Naive thymus-derived CD8-positive, alpha-beta T cell (primary cell): ENCODE measurements around the gene NAB2. TPM values are rescaled to one million over a fixed set of nuclear protein-coding genes. Genes with fewer than 3 reads are reported as not detected.
"Not testable (repeated sequence)": the region's sequence is repeated elsewhere in the genome, so short reads cannot be mapped to it uniquely, and the experiment has no call there.

ENCODE experiments used
- ATAC-seq, 2 donors: fragments of 150-1000 bp; cut with Tn5 transposase in 1 of 2; sonication (Bioruptor Pico), chemical (Tn5 transposase) in 1 of 2; 1 replicate in 1 of 2; 2 replicates in 1 of 2; pipeline ENCODE4 v1.10.0; 2021; ENCODE audit warnings: mild to moderate bottlenecking in 2 of 2, moderate library complexity in 2 of 2
- POLR2A ChIA-PET: fragments of 350-600 bp; sonication (Branson Sonifier 250); formaldehyde crosslinking; loops from one replicate; lab custom pipeline; 2021; ENCODE audit warnings: antibody characterized with exemption; lab: Charles Lee
- DNase-seq, 10 donors: peaks; one replicate each; pipeline versions ENCODE4 v3.0.0 to v3.0.0-alpha.2; 2020 to 2022
- H3K27ac Mint-ChIP-seq, 10 donors: one replicate each; pipeline ENCODE4 v1.8.0; 2020 to 2022; ENCODE audit warnings: mild to moderate bottlenecking in 10 of 10, mixed read lengths in 10 of 10, moderate library complexity in 4 of 10, inconsistent platforms in 1 of 10
- H3K27me3 Mint-ChIP-seq, 5 donors: one replicate each; pipeline ENCODE4 v1.8.0; 2021 to 2022; ENCODE audit warnings: mixed read lengths in 5 of 5
- H3K36me3 Mint-ChIP-seq, 3 donors: one replicate each; pipeline ENCODE4 v1.8.0; 2020 to 2022; ENCODE audit warnings: mixed read lengths in 3 of 3, mild to moderate bottlenecking in 2 of 3, inconsistent platforms in 1 of 3
- H3K4me1 Mint-ChIP-seq, 4 donors: one replicate each; pipeline ENCODE4 v1.8.0; 2021 to 2022; ENCODE audit warnings: mixed read lengths in 4 of 4
- H3K4me3 Mint-ChIP-seq, 10 donors: one replicate each; pipeline ENCODE4 v1.8.0; 2020 to 2022; ENCODE audit warnings: mild to moderate bottlenecking in 10 of 10, mixed read lengths in 10 of 10, moderate library complexity in 6 of 10, inconsistent platforms in 1 of 10
- H3K9me3 Mint-ChIP-seq, 9 donors: one replicate each; pipeline ENCODE4 v1.8.0; 2020 to 2022; ENCODE audit warnings: mixed read lengths in 9 of 9, mild to moderate bottlenecking in 3 of 9, inconsistent platforms in 1 of 9, moderate library complexity in 1 of 9
- polyA plus RNA-seq, 3 donors: library from polyadenylated mRNA; unstranded; fragments of 300-500 nt; fragmentation: Illumina TruSeq; gene quantifications; one replicate each; pipeline ENCODE4 v1.2.3, GENCODE V29; 2021
- total RNA-seq, 8 experiments: library from RNA in 2 of 8; stranded (reverse) in 2 of 8; gene quantifications; one replicate each; pipeline ENCODE4 v1.2.3 and lab custom pipeline; 2021 to 2026

NAB2 gene
- total and polyA plus RNA-seq, 5 experiments from 2014 or later, result 1.2 to 19.2 (median 4.0) TPM

- H3K27ac Mint-ChIP-seq, result peak overlapping the region in 2 of 10 donors; percentile 17 to 59
- DNase-seq, result no peak
- POLR2A ChIA-PET, result interaction anchor here (0.6 kb wide), 1 partner anchor 30 kb away, joined by 3 read pairs; no protein-coding TSS in a partner anchor
- peaks cover 0 to 2% (median 0%) of the 10 kb centered on the region in 5 donors for H3K27me3 Mint-ChIP-seq
- no peak for ATAC-seq
- H3K4me3 Mint-ChIP-seq, result no peak overlapping the region
- peaks cover 0 to 3% (median 0%) of the 10 kb centered on the region in 3 donors for H3K36me3 Mint-ChIP-seq
- H3K9me3 Mint-ChIP-seq, result no peaks in the 10 kb centered on the region
- peaks cover 22 to 31% (median 28%) of the 10 kb centered on the region in 4 donors for H3K4me1 Mint-ChIP-seq
Observed at GRCh38 chr12:57049119-57049446, 39.8 kb upstream of the NAB2 start.

GRCh38 chr12:57049890-57050289 lies 39.0 kb upstream of the NAB2 start, which contains the start of gene MYO1A:
MYO1A (minus strand) TSS chr12:57050129; CDS start chr12:57048323, 1,806 bp downstream.
- Mint-ChIP-seq H3K27me3 (peaks cover 0 to 2% (median 0%) of the 10 kb centered on the region in 5 donors), H3K4me1 (peaks cover 22 to 31% (median 28%) of the 10 kb centered on the region in 4 donors), H3K9me3 (no peaks in the 10 kb centered on the region), H3K27ac (peak within 1 kb of the TSS in 2 of 10 donors; percentile 17 to 59), H3K36me3 (peaks cover 0 to 3% (median 2%) of the 10 kb centered on the region in 3 donors), H3K4me3 (no peak within 1 kb of the TSS)
- no peak for DNase-seq
- no peak for ATAC-seq
- POLR2A ChIA-PET, result interaction anchor here (0.9 kb wide), 1 partner anchor 19 kb away, joined by 3 read pairs; no protein-coding TSS in a partner anchor

- no peak overlapping the region for H3K4me3 Mint-ChIP-seq
- peaks cover 19 to 26% (median 23%) of the 10 kb centered on the region in 4 donors for H3K4me1 Mint-ChIP-seq
- no peak for ATAC-seq
- peaks cover 0 to 3% (median 2%) of the 10 kb centered on the region in 3 donors for H3K36me3 Mint-ChIP-seq
- H3K27me3 Mint-ChIP-seq, result peaks cover 0 to 2% (median 0%) of the 10 kb centered on the region in 5 donors
- no peak overlapping the region for H3K27ac Mint-ChIP-seq
- DNase-seq, result no peak
- POLR2A ChIA-PET, result interaction anchor here (0.9 kb wide), 1 partner anchor 20 kb away, joined by 3 read pairs; no protein-coding TSS in a partner anchor
- no peaks in the 10 kb centered on the region for H3K9me3 Mint-ChIP-seq
Observed at GRCh38 chr12:57051011-57051410, 37.9 kb upstream of the NAB2 start.

DNA sequence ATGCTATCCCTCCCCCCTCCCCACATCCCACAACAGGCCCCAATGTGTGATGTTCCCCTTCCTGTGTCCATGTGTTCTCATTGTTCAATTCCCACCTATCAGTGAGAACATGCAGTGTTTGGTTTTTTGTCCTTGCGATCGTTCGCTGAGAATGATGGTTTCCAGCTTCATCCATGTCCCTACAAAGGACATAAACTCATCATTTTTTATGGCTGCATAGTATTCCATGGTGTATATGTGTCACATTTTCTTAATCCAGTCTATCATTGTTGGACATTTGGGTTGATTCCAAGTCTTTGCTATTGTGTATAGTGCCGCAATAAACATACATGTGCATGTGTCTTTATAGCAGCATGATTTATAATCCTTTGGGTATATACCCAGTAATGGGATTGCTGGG lies 35.8 kb upstream of the NAB2 start:
- not testable (repeated sequence) for ATAC-seq, DNase-seq

GRCh38 chr12:57053901-57054300 lies 35.0 kb upstream of the NAB2 start:
- H3K4me1 Mint-ChIP-seq, result peaks cover 0 to 12% (median 0%) of the 10 kb centered on the region in 4 donors
- ATAC-seq, POLR2A ChIA-PET, DNase-seq, H3K27ac Mint-ChIP-seq, H3K4me3 Mint-ChIP-seq, H3K9me3 Mint-ChIP-seq, H3K27me3 Mint-ChIP-seq: not testable (repeated sequence)
- peaks cover 0 to 19% (median 10%) of the 10 kb centered on the region in 3 donors for H3K36me3 Mint-ChIP-seq

More for the DNA sequence above, 35.8 kb upstream of the NAB2 start:
- POLR2A ChIA-PET, H3K4me1 Mint-ChIP-seq, H3K4me3 Mint-ChIP-seq, H3K27me3 Mint-ChIP-seq, H3K9me3 Mint-ChIP-seq, H3K27ac Mint-ChIP-seq: not testable (repeated sequence)
- peaks cover 0 to 12% (median 4%) of the 10 kb centered on the region in 3 donors for H3K36me3 Mint-ChIP-seq

DNA sequence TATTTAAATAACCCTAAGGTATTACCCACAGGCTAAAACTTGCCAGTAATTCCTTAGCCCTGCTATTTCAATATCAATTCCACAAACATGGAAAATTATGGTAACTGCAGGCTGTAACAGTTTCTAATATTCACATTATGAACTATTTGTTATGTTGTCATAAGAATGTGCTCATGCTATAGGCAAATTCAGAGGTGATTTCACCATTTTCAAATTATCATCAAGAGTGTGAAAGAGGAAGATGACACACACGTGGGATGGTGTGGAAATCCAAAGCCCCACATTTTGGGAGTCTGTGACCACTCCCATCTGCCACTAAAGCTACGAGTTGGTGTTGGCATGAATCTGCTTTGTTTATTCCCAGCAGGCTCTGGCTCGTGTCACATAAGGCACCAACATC lies 33.1 kb upstream of the NAB2 start:
- H3K4me1 Mint-ChIP-seq, result peaks cover 0 to 12% (median under 1%) of the 10 kb centered on the region in 4 donors
- POLR2A ChIA-PET, result interaction anchor here (0.8 kb wide), 1 partner anchor 15 kb away, joined by 3 read pairs; no protein-coding TSS in a partner anchor
- peaks cover 0 to 37% (median 13%) of the 10 kb centered on the region in 3 donors for H3K36me3 Mint-ChIP-seq
- DNase-seq, result no peak
- H3K4me3 Mint-ChIP-seq, result no peak overlapping the region
- H3K27me3 Mint-ChIP-seq, result no peaks in the 10 kb centered on the region
- ATAC-seq, result no peak
- H3K27ac Mint-ChIP-seq, result peak overlapping the region in 1 of 10 donors; percentile 27
- no peaks in the 10 kb centered on the region for H3K9me3 Mint-ChIP-seq

- Mint-ChIP-seq H3K27me3 (no peaks in the 10 kb centered on the region), H3K9me3 (no peaks in the 10 kb centered on the region), H3K4me3 (no peak overlapping the region), H3K36me3 (peaks cover 0 to 38% (median 15%) of the 10 kb centered on the region in 3 donors), H3K4me1 (peaks cover 0 to 14% (median 1%) of the 10 kb centered on the region in 4 donors), H3K27ac (peak overlapping the region in 2 of 10 donors; percentile 6 to 76)
- POLR2A ChIA-PET, result interaction anchor here (0.6 to 1.1 kb wide), 3 partner anchors 36 to 371 kb away, joined by 3 to 6 read pairs (median 3); partner anchors contain the start of gene TAC3
- DNase-seq (no peak), ATAC-seq (no peak)
Observed at GRCh38 chr12:57057067-57057751, 31.7 kb upstream of the NAB2 start.

GRCh38 chr12:57058454-57058853 lies 30.5 kb upstream of the NAB2 start:
- POLR2A ChIA-PET, result interaction anchor here (1.0 kb wide), 2 partner anchors 52 to 59 kb away, joined by 3 read pairs; partner anchors contain the start of gene ZBTB39
- Mint-ChIP-seq H3K27me3 (no peaks in the 10 kb centered on the region), H3K9me3 (no peaks in the 10 kb centered on the region), H3K36me3 (peaks cover 0 to 38% (median 15%) of the 10 kb centered on the region in 3 donors), H3K27ac (peak overlapping the region in 2 of 10 donors; percentile 1 to 15), H3K4me1 (peaks cover 0 to 23% (median 4%) of the 10 kb centered on the region in 4 donors), H3K4me3 (no peak overlapping the region)
- ATAC-seq (no peak), DNase-seq (no peak)

GRCh38 chr12:57063991-57064685 lies 24.8 kb upstream of the NAB2 start:
- Mint-ChIP-seq H3K4me3 (peak overlapping the region; percentile 57 to 87 (median 80)), H3K9me3 (no peaks in the 10 kb centered on the region), H3K36me3 (peaks cover 0 to 31% (median 15%) of the 10 kb centered on the region in 3 donors), H3K27me3 (no peaks in the 10 kb centered on the region), H3K27ac (peak overlapping the region; percentile 73 to 94 (median 91)), H3K4me1 (peaks cover 5 to 32% (median 20%) of the 10 kb centered on the region in 4 donors)
- DNase-seq (peak in 8 of 10 donors; percentile 60 to 89 (median 72)), ATAC-seq (peak; percentile 97 to 99)
- POLR2A ChIA-PET, result interaction anchor here (0.5 to 5.1 kb wide), 3 partner anchors 22 to 387 kb away, joined by 4 to 40 read pairs (median 5); partner anchors contain the start of gene STAT6

GRCh38 chr12:57066245-57066644 lies 22.7 kb upstream of the NAB2 start:
- Mint-ChIP-seq H3K36me3 (peaks cover 0 to 33% (median 10%) of the 10 kb centered on the region in 3 donors), H3K4me1 (peaks cover 11 to 40% (median 29%) of the 10 kb centered on the region in 4 donors), H3K4me3 (no peak overlapping the region), H3K27me3 (no peaks in the 10 kb centered on the region), H3K9me3 (no peaks in the 10 kb centered on the region), H3K27ac (peak overlapping the region in 8 of 10 donors; percentile 51 to 85 (median 57))
- no peak for ATAC-seq
- POLR2A ChIA-PET, result interaction anchor here (1.0 to 5.1 kb wide), 5 partner anchors 23 to 86 kb away, joined by 3 to 40 read pairs (median 3); partner anchors contain the start of genes NAB2 and STAT6
- DNase-seq, result no peak

DNA sequence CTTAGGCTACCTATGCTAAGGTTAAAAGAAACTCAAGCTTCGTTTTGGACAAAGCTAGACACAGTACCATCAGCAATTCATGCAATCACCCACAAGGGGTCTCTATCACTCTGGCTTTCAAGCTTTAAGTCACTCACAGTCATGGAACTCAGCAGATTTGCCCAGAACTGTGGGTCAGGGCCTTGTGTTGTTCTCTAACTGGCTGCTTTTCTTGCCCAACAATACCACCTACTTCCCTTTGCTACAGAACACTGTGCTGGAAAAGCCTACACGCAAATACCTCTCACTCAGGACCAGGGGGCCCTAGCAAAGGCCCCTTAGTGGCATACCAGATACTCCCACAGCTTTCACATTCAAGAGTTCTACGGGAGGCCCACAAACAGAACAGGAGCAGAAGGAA lies 19.4 kb upstream of the NAB2 start:
- POLR2A ChIA-PET, result interaction anchor here (0.6 to 7.5 kb wide), 10 partner anchors 9 to 440 kb away, joined by 3 to 175 read pairs (median 3); partner anchors contain the start of genes LRP1, NAB2, NEMP1 and STAT6
- peak; percentile 99 for ATAC-seq
- Mint-ChIP-seq H3K4me3 (peak overlapping the region in 2 of 10 donors; percentile 4 to 6), H3K27me3 (no peaks in the 10 kb centered on the region), H3K9me3 (no peaks in the 10 kb centered on the region), H3K4me1 (peaks cover 12 to 27% (median 20%) of the 10 kb centered on the region in 4 donors), H3K27ac (peak overlapping the region; percentile 44 to 91 (median 86)), H3K36me3 (peaks cover 0 to 44% (median 10%) of the 10 kb centered on the region in 3 donors)
- peak in 9 of 10 donors; percentile 43 to 80 (median 64) for DNase-seq

- Mint-ChIP-seq H3K9me3 (no peaks in the 10 kb centered on the region), H3K27ac (peak overlapping the region in 5 of 10 donors; percentile 36 to 66 (median 55)), H3K27me3 (no peaks in the 10 kb centered on the region), H3K36me3 (peaks cover 0 to 40% (median 0%) of the 10 kb centered on the region in 3 donors), H3K4me3 (no peak overlapping the region), H3K4me1 (peaks cover 8 to 29% (median 18%) of the 10 kb centered on the region in 4 donors)
- ATAC-seq (no peak), DNase-seq (no peak)
- POLR2A ChIA-PET, result interaction anchor here (0.7 to 7.5 kb wide), 3 partner anchors 17 to 559 kb away, joined by 3 to 175 read pairs (median 8); partner anchors contain the start of genes NAB2 and STAT6
Observed at GRCh38 chr12:57072661-57073060, 16.3 kb upstream of the NAB2 start.
